ENCODE results near the gene FOXD3.

Gene FOXD3

DNA sequence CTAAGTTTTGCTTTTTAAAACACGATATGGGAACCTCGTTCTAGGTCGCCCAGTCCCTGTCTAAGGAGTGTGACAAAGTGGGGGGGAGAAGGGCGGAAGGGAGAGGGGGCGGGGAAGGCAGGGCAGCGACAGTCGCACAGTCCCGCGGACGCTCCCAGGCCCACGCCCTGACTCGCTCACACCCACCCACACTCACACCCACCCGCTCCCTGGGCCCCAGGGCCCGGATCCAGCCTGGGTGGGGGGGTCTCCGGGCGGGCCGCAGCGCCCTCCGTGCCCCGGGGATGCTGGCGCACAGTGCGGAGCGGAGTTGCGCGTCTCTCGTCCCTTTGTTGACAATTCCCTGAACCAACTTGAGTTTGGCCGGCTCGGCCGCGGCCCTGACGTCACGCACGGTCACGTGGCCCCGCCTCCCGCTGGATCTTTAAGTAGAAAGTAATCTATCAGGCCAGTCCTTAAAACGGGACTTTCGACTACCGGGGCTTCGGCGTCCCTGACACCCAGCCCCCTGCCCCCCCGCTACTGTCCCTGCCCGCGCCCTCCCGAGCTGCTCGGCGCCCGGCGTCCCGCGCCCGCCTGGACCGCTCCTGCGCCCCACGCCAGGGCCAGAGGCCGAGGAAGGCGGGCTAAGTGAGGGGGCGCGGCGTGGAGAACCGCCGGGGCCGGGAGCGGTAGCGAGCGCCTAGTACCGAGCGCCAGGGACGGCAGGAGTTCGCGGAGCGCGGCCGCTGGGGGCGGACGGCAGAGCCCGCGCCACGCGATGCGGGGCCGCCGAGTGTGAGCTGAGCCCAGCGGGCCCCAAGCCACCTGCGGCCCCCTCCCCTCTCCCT is at the start of gene FOXD3:
Gene FOXD3 (plus strand): TSS at position 454 of the 830 bp plus-strand sequence. CDS start 492 bp downstream, outside the sequence.
- DNase-seq (ENCODE audit: low read depth in 2 of 3, low spot score in 2 of 3) = no peak

DNA sequence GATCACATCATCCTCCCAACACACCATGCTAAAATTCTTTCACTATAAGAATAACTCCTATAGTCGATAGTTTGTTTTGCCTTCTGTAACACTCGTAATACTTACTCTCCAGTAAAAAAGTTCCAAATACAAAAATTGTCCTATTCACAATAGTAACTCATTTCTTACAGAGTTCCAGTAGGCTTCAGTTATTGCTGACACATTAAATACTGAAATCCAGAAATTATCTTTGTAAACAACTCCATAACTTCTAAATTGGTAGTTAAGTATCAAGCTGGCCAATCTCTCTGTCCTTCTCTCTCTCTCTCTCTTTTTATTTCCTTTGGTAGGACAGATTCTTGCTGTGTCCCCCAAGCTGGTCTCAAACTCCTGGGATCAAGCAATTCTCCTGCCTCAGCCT is 49.6 kb upstream of the FOXD3 start:
- no peak for DNase-seq (ENCODE audit: low read depth in 2 of 3, low spot score in 2 of 3)

DNA sequence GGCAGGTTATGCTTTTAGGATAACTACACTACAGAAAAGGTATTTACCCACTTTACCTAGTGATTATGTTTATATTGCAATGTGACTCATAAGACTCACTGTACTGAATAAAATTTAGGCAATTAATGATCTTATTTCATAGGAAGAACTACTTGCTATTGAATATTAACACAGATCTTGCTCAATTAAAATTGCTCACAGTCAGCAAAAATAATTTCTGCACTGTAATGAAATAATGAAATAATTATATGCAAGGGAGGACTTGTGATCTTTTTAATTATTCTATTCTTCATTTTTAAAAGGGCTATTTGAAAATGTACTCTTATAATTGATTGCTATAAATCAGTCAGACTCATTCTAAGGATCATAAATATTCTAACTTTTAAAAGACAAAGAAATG is 48.0 kb upstream of the FOXD3 start:
- no peak for DNase-seq (ENCODE audit: low read depth in 2 of 3, low spot score in 2 of 3)

DNA sequence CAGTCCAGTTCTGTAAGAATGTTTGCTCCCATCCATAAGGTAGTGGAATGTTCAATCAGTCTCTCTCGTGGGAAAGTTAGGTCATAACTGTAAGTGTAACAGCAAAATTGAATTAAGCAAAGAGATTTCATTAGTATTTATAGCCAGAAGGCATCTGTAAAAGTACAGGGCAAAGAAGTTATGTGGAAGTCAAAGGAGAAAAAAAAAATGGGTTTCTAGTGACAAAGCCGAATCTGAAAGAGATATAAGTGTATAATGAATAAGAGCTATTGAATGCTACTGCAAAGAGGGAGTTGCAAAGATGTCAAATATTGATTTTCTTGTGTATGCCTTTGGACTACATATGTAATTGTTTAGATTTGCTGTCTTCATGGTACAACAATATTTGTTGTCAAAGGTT is 47.4 kb upstream of the FOXD3 start:
- no peak for DNase-seq (ENCODE audit: low read depth in 2 of 3, low spot score in 2 of 3)

DNA sequence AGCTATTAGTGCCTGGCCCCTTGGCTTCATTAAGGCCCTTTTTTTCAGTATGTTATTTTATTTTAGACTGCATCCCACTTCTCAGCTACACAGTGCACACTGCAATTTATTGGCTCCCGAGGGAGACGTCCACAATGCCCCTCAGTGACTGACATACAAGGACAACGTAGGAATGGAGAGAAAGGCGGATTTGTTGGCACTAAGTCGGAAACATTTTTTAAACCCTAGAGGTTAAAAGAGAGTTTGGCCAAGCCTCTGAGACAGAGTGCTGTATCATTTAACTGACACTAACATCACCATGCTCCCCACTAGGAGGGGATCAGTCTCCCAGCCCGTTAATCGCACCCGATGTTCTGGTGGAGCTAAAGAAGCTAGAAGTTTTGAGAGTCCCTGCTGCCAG is 45.7 kb upstream of the FOXD3 start:
- no peak for DNase-seq (ENCODE audit: low read depth in 2 of 3, low spot score in 2 of 3)

DNA sequence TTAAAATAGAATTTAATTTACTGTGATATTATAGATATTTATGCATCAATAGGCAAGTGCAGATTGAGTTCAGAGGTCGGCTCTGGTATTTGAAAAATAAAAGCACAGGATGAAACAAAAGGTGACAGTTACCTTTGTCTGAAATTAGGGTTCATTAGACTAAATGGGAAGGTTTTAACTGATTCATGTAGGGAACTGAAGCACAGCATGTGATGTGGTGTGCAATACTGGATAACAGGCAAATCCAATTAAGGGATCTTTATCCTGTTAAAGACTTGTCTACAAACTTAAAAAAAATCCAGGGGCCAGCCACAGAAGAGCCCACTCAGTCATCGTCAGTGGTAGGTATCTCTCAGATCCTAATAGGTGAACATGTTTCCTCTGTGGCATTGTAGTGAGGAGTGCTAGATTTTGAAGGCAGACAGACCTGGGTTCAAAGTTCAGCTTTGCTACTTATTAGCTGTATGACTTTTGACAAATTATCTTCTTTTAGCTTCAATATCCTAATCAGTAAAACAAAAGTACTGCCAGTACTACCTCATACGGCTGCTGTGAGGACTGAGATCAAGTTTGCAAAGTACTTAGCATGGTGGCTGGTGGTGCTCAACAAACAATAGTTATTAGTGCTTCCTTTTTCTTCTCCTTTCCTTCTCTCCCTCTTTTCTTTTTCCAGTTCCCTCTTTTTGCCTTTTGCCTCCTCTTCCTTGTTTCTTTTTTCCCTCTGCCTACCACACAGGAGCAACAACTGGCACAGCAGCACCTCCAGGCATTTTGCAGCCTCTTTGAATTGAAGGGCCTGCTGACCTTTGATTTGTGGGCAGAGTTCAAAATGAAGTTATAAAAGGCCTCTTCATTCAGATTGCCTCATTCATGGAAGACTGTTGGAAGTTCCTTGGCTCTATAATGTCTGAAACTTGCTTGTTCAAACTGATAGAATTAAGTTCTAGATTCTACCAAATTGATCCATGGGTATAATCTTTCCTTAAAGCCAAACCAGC is 44.9 kb upstream of the FOXD3 start:
- DNase-seq (ENCODE audit: low read depth in 2 of 3, low spot score in 2 of 3) = no peak

DNA sequence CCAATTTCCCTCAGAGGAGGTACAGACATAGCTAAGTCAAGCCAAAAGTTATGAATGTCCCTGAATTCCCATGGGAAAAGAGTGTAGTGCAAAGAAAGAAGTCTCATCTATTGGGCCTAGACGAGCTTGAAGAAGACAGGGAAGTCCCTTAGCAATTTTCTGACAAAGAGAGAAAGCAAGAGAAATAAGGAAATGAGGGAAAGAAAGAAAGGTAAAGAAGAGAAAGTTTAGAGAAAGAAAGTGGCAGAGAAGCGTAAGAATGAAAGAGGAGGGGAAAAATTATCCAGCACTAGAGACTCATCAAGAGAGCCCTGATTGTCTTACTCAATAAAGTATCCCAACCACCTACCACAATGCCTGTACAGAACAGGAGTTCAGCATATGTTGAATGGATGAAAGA is 40.6 kb upstream of the FOXD3 start:
- DNase-seq (ENCODE audit: low read depth in 2 of 3, low spot score in 2 of 3) = no peak

DNA sequence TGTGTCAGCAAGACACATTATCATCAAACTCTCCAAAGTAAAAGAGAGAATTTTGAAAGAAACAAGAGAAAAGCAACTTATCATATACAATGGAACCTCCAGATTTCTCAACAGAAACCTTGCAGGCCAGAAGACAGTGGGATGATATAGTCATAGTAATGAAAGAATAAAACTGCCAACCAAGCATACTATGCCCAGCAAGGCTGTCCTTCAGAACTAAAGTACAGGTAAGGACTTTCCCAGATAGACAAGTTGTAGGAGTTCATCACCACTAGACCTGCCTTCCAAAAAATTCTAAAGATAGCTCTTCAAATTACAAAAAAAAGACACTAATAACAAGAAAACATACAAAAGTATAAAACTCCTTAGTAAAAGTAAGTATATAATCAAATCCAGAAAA is 33.2 kb upstream of the FOXD3 start:
- DNase-seq (ENCODE audit: low read depth in 2 of 3, low spot score in 2 of 3) = no peak

DNA sequence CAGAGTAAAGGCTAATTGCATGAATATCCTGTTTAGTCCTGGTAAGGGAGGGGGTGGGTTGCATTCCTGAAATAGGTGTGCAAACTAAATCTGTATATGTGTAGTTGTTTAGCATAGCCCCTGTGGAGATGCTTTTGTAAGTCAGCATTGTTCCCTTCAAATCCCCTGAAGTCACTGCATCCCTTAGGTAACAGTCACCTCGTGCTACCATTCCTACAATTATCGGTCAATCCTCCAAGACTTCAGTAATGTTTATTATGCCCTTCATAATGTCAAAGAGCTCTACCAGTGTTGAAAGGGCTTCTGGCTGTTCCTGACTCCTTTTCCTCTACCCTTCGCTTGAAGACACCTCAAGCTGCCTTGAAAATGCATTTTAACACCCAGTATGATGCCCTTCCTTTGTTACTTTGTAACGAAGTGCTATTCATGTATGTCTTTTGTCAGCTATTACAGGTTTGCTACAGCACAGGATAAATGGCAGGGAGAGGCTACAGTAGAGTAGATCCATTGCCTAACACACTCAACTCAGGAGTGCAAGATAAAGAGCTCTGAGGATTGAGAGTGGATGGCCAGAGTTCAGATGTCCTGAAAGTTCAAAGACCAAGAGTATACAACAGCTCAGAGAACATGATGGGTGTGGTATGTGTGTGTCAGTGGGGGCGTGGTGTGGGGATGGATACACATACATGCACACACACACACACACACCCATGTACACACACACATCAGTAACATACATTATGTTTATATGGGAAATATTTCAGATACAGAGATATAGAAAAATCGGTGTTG is 27.4 kb upstream of the FOXD3 start:
- DNase-seq (ENCODE audit: low read depth in 2 of 3, low spot score in 2 of 3) = no peak

DNA sequence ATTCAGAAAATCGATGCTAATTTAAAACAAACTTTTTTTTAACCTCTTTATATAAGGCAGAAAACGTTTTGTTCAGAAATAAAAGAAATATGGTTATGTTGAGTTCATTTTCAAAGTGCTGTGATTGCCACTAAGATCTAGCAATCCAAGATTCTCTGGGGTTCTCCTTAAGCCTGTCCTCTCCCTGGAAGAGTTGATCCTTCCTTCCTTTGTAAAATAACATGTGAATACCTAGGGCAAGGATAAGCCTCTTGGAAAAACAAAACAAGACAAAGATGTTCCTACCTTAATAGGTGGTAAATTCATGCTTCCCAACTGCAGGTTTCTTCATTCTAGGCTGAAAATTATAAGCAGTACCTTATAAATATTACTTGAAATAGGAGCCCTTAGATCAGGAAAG is 18.0 kb upstream of the FOXD3 start:
- DNase-seq (ENCODE audit: low read depth in 2 of 3, low spot score in 2 of 3) = no peak

DNA sequence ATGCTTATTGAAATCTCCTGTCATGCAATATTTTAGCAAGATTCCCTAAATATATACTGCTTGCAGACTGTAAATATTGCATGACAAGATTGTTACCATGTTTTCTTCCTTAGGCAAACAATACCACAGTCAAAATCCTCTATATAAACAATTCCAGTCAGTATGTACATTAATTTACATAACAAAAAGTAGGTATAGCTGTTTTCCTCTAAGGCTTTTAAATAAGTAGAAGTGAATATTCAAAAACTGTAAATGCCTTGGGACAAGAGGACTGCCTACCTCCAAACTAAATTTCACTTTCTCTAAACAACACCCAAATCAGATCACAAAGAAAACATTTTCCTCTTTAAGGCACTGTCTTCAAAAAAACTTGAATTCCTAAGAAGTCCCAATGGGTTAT is 17.3 kb upstream of the FOXD3 start:
- no peak for DNase-seq (ENCODE audit: low read depth in 2 of 3, low spot score in 2 of 3)

DNA sequence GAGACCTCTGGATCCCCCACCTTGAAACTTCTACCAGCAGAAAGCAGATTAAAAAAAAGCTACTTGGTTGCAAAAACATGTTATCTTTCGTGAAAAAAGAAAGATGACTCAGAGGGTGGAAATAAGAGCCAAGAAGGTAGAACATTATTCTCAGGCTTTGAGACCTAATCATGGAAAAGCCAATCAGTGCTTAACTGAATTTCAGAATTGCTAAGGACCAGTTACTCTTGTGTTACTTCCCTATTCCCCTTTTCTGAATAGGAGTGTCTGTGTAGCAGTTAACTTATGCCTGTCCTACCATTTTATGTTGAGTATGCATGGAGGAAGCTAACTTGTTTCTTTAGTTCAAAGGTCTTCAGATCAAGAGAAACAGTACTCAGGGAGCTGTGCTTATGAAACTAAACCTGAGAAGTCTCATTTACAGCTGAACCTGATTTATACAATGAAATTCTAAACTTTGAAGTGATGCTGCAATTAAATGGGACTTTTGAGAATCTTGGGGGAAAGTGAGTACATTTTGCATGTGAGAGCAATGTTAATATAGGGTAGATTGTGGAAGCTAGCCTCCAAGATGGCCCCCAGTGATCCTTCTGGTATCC is 15.1 kb upstream of the FOXD3 start:
- DNase-seq (ENCODE audit: low read depth in 2 of 3, low spot score in 2 of 3) = no peak

DNA sequence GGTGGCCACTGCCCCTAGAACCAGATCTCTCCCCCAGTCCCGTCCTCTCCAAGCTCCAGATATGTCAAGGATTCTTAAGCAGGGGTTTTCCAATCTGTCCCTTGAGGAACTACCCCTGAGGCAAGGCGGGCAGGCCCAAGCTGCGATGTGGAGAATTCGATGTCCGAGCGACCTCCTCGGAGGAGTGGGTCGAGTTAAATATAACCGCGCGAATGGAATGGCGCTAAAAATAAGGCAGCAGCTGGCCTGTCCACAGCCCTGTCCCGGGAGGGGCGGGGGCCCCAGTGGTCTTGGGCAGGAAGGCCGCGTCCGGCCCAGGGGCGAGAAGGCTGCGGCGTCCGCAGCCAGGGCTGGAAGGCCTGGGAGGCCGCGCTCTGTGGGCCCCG is 5.8 kb upstream of the FOXD3 start:
- DNase-seq (ENCODE audit: low read depth in 2 of 3, low spot score in 2 of 3) = no peak

DNA sequence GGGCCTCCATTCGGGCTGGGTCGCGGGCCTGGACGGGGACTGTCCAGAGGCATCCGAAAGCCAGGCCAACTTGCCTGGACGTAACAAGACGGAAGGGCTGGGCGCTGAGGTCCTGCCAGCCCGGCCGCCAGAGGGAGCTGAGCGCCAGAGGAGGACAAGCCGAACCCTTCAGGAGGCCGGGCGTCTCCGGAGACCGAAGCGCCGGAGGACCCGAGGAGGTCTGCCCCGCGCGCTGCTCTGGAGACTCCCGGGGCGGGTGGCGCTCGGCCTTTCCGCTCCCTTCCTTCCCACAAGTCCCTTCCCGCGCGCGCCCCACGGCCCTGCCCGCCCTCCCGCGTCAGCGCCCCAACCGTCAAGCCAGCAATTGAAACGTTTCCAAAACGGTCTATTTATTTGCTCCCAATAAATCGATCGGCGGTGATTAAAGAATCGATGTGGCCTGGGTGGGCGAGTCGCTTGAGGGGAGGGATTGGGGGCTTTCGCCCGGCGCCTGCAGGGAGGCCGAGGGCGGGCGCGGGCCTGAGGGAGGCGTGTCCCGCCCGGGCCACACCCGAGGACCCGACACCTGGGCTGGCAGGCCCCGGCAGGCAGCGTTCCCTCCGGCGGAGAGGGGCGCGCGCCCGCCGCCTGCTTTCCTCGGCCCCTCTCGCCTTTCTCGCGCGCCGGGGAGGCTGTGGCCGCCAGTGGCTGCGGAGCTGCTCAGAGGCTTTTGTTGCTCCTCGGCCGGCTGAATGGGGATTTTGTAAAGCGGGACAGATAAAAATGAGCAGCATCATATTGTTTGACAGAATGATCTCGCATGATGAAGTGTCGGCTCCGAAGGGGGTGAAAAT is 5.2 kb upstream of the FOXD3 start:
- no peak for DNase-seq (ENCODE audit: low read depth in 2 of 3, low spot score in 2 of 3)

DNA sequence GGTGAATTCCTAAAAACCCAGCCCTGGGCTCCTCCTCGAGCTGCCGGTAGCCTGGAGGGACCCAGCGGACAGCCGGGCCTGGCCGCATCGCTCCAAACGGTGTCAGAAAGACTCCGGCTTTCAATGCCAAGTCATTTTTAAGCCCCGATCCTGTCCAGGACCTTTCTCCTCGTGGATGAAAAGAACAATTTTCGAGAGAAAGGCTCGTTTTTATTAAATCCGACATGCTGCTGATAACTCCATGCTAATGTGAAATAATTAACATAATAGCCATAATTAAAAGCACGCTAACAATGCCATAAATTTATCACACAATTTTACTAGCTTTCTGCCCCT is 4.6 kb upstream of the FOXD3 start:
- DNase-seq (ENCODE audit: low read depth in 2 of 3, low spot score in 2 of 3) = no peak

DNA sequence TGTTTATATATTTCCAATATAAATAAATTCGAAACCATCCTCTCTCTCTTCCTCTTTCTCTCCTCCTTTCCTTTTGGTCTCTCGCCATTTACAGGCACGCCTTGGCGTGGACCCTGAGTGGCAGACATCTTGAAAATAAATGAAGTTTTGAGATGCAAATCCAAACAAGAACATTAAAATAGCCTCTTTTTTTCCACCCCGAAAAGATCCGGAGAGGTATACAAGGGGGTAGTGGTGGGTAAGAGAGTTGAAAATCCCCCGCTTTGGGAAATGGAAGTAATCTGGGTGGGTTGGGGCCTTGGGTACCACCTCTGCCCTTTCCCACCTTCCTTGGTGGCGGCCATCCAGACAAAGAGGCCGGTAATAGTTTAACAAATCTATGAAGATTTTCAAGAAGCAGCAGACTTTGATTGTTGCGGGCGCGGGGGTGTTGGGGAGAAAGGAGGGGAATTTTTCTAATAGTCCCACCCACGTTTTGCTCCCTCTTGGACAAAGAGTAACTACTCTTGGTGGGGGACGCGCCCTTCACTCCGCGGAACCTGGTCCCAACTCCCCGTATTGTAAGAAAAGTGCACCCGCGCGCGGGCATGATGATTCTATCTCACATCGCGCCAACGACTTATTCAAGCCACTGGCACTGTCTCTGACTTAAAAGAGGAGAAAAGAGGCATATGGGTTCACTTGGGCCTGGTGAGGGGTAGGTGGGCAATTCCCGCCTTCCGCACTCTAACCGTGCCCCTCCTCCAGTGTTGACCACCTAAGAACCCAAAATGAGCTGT is 4.0 kb upstream of the FOXD3 start:
- DNase-seq (ENCODE audit: low read depth in 2 of 3, low spot score in 2 of 3) = no peak

DNA sequence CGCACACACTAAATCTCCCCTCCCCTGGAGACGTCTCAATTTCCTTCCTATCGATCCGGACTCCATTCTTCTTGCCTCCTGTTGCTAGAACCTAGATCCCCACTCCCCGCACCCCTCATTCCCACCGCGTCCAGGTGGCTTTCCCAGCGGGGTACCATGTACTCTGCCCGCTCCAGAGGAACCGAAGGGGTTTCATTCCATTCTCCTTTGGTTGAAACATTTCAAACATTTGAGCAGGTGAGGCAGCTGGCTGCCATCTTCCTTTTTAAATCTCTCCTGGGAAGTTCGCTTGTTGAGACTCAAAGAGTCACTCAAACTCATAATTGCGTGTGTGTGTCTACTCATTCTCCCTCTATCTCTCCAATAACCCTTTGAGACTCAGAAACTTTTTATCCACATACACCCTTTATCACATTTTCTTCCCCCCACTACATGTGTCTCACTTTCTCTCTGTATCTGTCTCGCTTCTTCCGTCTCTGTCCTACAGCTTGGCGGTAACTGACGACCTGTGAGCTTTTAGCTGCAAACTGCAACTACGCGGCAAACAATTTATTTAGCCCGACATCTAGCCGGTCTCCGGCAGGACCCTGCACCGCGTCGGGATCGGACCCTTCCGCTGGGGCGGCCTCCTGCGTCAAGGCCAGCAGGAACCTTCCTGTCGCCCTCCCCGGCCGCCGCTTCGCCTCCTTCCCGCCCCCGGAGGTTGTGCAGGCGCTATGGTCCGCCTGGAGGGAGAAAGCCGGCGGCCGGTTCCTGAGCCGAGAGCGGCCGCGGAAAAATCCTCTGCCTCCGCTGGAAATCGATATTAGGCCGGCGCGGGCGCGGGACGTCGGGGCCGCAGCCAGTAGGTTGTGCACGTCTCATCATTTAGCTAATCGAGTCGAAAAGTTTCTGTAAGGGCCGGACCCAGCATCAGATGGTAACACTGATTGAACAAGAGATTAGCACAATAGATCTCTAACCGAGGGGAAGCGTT is 3.0 kb upstream of the FOXD3 start:
- no peak for DNase-seq (ENCODE audit: low read depth in 2 of 3, low spot score in 2 of 3)

DNA sequence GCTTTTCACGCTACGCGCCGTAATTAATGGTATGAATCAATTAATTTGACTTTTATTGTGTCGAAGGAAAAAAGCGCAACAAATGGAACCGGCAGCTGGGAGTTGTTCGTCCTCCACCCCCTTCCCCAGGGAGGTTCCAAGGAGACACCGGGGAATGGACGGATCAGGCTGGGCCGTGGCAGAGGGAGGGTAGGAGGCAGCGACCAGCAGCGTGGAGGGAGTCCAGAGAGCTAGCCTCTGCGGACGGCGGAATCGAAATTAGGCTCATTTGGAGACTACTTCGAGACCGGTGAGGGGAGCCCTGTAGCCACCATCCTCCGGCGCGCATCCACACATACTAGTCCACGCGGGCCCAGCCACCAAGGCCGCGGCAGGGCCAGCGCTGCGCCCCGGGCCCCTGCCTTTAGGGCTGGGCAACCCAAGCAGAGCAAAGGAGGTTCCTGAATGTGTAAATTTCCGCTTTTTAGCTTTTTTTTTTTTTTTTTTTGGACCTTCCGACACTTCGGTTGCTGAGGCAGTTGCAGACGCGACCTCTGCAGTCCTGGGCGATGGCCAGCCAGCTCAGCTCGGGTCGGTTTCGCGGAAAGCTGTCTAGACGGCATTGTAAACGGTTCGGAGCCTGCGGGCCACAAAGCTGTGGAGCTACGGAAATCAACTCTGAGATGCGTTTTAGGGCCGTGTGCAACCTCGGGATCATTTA is 2.2 kb upstream of the FOXD3 start:
- DNase-seq (ENCODE audit: low read depth in 2 of 3, low spot score in 2 of 3) = no peak
